Right lobe of liver (tissue), 6 donors: ENCODE results near the gene GMDS. TPM values are rescaled to one million over a fixed set of nuclear protein-coding genes. Genes with fewer than 3 reads are reported as not detected.
A peak's percentile ranks its signal among the peaks of the same experiment; 100 is the strongest.

Source experiments
- ATAC-seq, 4 donors: fragments of 200-7000 bp; cut with Tn5 transposase; one replicate each; pipeline ENCODE4 v1.9.1; 2020; ENCODE audit warnings: mild to moderate bottlenecking in 4 of 4, moderate library complexity in 4 of 4
- DNase-seq, 3 donors: peaks; one replicate each; pipeline ENCODE4 v3.0.0-alpha.2; 2020
- H3K27ac ChIP-seq, 3 donors: fragments of 200-600 bp; one replicate each; pipeline ENCODE4 v1.8.0; 2022
- H3K27me3 ChIP-seq, 2 donors: fragments of 200-600 bp; one replicate each; pipeline ENCODE4 v1.8.0; 2022
- H3K36me3 ChIP-seq, 4 donors: fragments of 200-600 bp; sonication (generic) in 1 of 4; one replicate each; pipeline versions ENCODE4 v1.5.1 to v1.8.0; 2017 to 2022; ENCODE audit warnings: control low read depth in 1 of 4
- H3K4me1 ChIP-seq, 4 donors: fragments of 200-600 bp; sonication (generic) in 1 of 4; one replicate each; pipeline versions ENCODE4 v1.5.1 to v1.8.0; 2017 to 2022; ENCODE audit warnings: control low read depth in 1 of 4
- H3K4me3 ChIP-seq, 3 donors: fragments of 200-600 bp; one replicate each; pipeline ENCODE4 v1.8.0; 2022
- H3K9me3 ChIP-seq, 4 donors: fragments of 200-600 bp; sonication (generic) in 1 of 4; one replicate each; pipeline versions ENCODE4 v1.5.1 to v1.8.0; 2017 to 2022; ENCODE audit warnings: control low read depth in 1 of 4
- CTCF ChIP-seq, 4 donors: fragments of 200-600 bp in 3 of 4; fragments of 450-650 bp in 1 of 4; IDR thresholded peaks; one replicate each; pipeline versions ENCODE4 v1.5.1 to v1.8.0; 2016 to 2022; ENCODE audit warnings: antibody characterized with exemption in 4 of 4, mild to moderate bottlenecking in 2 of 4
- POLR2A ChIP-seq: fragments of 450-650 bp; IDR thresholded peaks from one replicate; pipeline ENCODE4 v1.6.1; 2017; ENCODE audit warnings: antibody characterized with exemption, mild to moderate bottlenecking
- WGBS: methylation state at CpG from one replicate; pipeline ENCODE4 v1.1.6; 2018; ENCODE audit warnings: low coverage, low lambda C conversion rate; ENCODE audit not compliant: insufficient coverage; ENCODE audit errors: missing lambda C conversion rate; 5-methylcytosine and 5-hydroxymethylcytosine counted together
- intact Hi-C, 2 donors: fragments of 100-400 bp; cut with DNase I; formaldehyde crosslinking; loops; one replicate each; pipeline versions ENCODE4 v1.11.2 to v1.14.1; 2022
- total RNA-seq, 6 experiments: library from RNA; depleted of rRNA in 2 of 6; stranded (reverse); fragments of >200 nt in 2 of 6; fragmentation: NEBNext Ultra II Directional in 3 of 6; extraction: Animal tissue kit (Norgen Biotek cat#: 25700) in 3 of 6; gene quantifications; one replicate each; pipeline versions ENCODE4 v1.1.0 to v1.2.4, GENCODE V29; 2016 to 2023
- donor health status: DM: no; HTN: yes; CAD: no.
- donor health status: DM: no; HTN: no; CAD: no.
- donor health status: DM: no; HTN: no; CAD: no.
- donor health status: DM: no; HTN: yes; CAD: no.
- donor health status: DM: no; HTN: yes; CAD: no.

GMDS gene
- total RNA-seq, 6 experiments from 2014 or later = 15.9 to 34.4 (median 23.4) TPM

- Histone ChIP-seq H3K4me1 (no peaks in the 10 kb centered on the region), H3K27ac (no peak overlapping the region), H3K4me3 (no peak overlapping the region), H3K27me3 (no peaks in the 10 kb centered on the region), H3K36me3 (no peaks in the 10 kb centered on the region), H3K9me3 (no peaks in the 10 kb centered on the region)
- 96% methylated on average over 3 of the region's 3 CpGs for WGBS
- no peak for TF ChIP-seq POLR2A
- no peak for TF ChIP-seq CTCF (IDR thresholded peaks at IDR 0.05)
- no peak for ATAC-seq
- DNase-seq = no peak
- intact Hi-C loops = no loop called here
Measured at GRCh38 chr6:1984346-1984994, 260.9 kb downstream of the GMDS start.

DNA sequence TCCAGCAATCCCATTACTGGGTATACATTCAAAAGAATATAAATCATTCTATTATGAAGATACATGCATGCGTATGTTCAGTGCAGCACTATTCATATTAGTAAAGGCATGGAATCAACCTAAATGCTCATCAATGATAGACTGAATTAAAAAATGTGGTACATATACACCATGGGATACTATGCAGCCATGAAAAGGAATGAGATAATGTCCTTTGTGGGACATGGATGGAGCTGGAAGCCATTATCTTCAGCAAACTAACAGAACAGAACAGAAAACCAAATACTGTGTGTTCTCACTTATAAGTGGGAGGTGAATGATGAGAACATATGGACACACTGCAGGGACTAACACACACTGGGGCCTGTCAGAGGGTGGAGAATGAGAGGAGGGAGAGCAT, 261.6 kb downstream of the GMDS start:
- Histone ChIP-seq H3K9me3 (no peaks in the 10 kb centered on the region), H3K4me1 (no peaks in the 10 kb centered on the region), H3K4me3 (no peak overlapping the region), H3K36me3 (no peaks in the 10 kb centered on the region), H3K27me3 (no peaks in the 10 kb centered on the region), H3K27ac (no peak overlapping the region)
- WGBS = 92% methylated on average over 1 of the region's 1 CpG
- no peak for TF ChIP-seq CTCF (IDR thresholded peaks at IDR 0.05)
- TF ChIP-seq POLR2A = no peak
- intact Hi-C loops = no loop called here
- ATAC-seq (no peak), DNase-seq (no peak)

GRCh38 chr6:1972962-1973361, 272.4 kb downstream of the GMDS start:
- no peak for DNase-seq
- H3K36me3 ChIP-seq = no peaks in the 10 kb centered on the region
- no peak overlapping the region for H3K27ac ChIP-seq
- peak; percentile 49 to 80 (median 74) for ATAC-seq
- intact Hi-C loops = no loop called here
- 65% methylated on average over 3 of the region's 3 CpGs for WGBS
- TF ChIP-seq CTCF (IDR thresholded peaks at IDR 0.05) (no peak), POLR2A (no peak)
- H3K9me3 ChIP-seq = no peaks in the 10 kb centered on the region
- H3K4me3 ChIP-seq = no peak overlapping the region
- peaks cover 0 to 18% (median 0%) of the 10 kb centered on the region in 4 donors for H3K4me1 ChIP-seq
- no peaks in the 10 kb centered on the region for H3K27me3 ChIP-seq

DNA sequence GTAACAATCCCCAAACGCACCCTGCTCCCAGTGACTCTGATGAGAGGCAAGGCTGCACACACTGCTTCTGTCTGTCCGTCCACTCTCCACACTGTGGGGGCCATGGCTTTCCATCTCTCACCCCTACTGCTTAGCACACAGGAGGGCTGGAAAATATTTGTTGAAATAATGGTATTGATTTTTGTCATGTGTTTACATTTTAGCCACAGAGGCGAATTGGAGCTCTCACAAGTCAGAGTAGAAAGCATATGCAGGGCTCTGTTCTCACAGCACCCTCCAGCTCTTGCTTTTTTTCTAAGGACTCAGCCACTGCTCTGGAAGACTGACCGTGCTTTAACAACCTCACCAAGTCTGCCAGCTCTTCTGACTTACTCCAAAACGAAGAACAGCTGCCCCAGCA, 273.8 kb downstream of the GMDS start:
- Histone ChIP-seq H3K36me3 (no peaks in the 10 kb centered on the region), H3K4me3 (no peak overlapping the region), H3K27ac (no peak overlapping the region), H3K27me3 (no peaks in the 10 kb centered on the region), H3K9me3 (no peaks in the 10 kb centered on the region), H3K4me1 (peaks cover 0 to 18% (median 0%) of the 10 kb centered on the region in 4 donors)
- intact Hi-C loops = no loop called here
- TF ChIP-seq POLR2A (no peak), CTCF (IDR thresholded peaks at IDR 0.05) (no peak)
- DNase-seq (no peak), ATAC-seq (peak; percentile 49 to 72 (median 58))
- 33% methylated on average over 5 of the region's 5 CpGs for WGBS
